ENCODE results near the gene TMEM200B.

TMEM200B gene

DNA sequence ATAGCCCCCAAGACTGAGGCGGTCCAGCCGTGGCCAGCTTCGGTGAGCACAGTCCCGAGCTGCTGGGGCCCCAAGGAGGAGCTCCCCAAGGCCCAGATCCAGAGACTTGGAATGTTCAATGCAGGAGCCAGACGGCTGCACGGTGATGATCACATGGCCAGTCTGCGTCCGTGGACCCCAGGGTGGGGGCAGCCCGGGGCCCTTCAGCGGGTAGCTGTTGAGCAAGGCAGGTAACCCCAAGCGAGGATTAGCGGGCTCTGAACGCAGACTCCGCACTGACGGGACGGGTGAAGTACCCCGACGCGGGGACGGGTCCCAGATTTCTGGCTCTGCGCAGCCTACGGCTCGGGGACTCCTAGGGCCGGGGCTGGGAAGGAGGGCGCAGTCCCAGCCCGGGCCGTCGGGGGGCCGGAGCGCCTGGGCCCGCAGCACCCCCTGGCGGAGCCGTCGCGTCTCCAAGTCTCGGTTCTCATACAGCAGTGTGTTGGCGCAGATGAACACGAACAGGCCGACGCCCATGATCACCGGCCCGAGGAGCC lies 2.7 kb downstream of the TMEM200B start (continued):
- TF ChIP-seq, protein P1, sequence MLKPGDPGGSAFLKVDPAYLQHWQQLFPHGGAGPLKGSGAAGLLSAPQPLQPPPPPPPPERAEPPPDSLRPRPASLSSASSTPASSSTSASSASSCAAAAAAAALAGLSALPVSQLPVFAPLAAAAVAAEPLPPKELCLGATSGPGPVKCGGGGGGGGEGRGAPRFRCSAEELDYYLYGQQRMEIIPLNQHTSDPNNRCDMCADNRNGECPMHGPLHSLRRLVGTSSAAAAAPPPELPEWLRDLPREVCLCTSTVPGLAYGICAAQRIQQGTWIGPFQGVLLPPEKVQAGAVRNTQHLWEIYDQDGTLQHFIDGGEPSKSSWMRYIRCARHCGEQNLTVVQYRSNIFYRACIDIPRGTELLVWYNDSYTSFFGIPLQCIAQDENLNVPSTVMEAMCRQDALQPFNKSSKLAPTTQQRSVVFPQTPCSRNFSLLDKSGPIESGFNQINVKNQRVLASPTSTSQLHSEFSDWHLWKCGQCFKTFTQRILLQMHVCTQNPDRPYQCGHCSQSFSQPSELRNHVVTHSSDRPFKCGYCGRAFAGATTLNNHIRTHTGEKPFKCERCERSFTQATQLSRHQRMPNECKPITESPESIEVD (tag by site-specific recombination; IDR thresholded peaks at IDR 0.05): no peak
- no peak for TF ChIP-seq ZBTB1 (tag by site-specific recombination; IDR thresholded peaks at IDR 0.05)

DNA sequence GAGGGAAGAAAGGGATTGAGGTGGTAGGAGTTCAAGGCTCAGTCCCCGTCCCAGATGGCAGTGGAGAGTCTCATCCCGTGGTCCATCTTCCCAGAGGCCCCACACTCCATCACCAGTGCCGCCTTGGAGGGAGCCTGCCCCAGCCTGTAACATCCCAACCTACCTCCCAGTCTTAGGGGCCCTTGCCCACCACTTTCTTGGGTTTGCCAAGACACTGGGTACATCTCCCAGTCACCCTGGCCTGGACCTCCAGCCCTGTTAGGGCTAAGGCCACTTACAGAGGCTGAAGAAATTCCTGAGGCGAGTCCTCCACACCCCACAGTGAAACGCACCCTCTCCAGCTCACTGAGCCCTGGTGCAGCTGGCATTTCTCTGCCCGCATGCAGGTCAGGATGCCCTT lies 3.3 kb downstream of the TMEM200B start:
- no peak for TF ChIP-seq GLIS1 (tag by site-specific recombination; IDR thresholded peaks at IDR 0.05)
- TF ChIP-seq ZNF791 (tag by site-specific recombination; IDR thresholded peaks at IDR 0.05): no peak
- ChIA-PET CTCF (interaction anchor here (0.6 to 0.7 kb wide), 2 partner anchors 10 to 88 kb away, joined by 3 read pairs; no protein-coding TSS in a partner anchor), POLR2A (no interaction called here)
- Histone ChIP-seq H3K27ac (ENCODE audit: extremely low read depth, low read depth, low read length) (no peak overlapping the region), H3K4me3 (ENCODE audit: low read depth, low read length) (no peak overlapping the region), H3K4me1 (ENCODE audit: control insufficient read depth, insufficient read depth, low read length) (no peaks in the 10 kb centered on the region), H3K9me3 (ENCODE audit: control insufficient read depth, insufficient read depth, low read depth, low read length) (no peaks in the 10 kb centered on the region), H3K36me3 (ENCODE audit: control insufficient read depth in 2 of 2, insufficient read depth in 1 of 2, low read length in 2 of 2) (peaks cover 6 to 30% of the 10 kb centered on the region in 2 experiments; a peak in 2 of 3 replicates)

DNA sequence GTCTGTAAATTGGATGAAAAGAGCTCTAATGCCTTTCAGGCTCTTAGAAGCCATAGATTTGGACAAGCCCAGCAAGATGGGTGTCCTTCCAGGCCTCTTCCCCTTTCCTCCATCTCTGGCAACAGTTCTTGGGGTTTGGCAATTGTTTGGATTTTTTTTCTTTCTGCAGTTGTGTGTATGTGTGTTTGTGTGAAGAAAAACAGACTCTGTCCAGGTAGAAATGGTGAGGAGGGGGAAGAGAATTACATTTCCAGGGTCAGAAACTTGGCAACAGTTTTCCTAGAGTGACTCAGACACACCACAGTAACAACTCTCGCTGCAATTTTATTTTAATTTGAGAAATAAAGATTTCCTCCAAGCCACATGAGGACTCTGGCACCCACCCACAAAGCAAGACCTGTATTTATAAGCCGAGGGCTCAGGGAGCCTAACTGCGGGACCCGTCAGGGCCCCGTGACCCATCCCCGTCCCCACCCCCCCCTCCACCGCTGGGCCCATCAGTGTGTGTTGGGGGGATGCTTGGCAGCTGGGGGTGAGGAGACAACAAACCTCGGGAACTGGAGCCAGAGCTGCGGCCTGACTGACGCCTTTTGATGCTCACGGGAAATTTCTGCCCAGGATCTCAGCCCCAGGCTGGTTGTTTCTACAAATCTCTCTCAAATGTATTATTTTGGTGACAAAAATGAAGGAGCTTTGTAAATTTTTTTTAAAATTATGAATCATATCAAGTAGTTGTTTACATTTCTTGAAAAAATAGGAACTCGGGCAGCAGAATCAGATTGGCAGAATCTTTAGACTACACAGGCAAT lies 4.4 kb downstream of the TMEM200B start:
- no peaks in the 10 kb centered on the region for H3K9me3 ChIP-seq (ENCODE audit: control insufficient read depth, insufficient read depth, low read depth, low read length)
- no peak for TF ChIP-seq ZSCAN30 (tag by site-specific recombination; IDR thresholded peaks at IDR 0.05)
- no peak for TF ChIP-seq ZNF658 (tag by site-specific recombination; IDR thresholded peaks at IDR 0.05)
- TF ChIP-seq GFI1B (tag by site-specific recombination; IDR thresholded peaks at IDR 0.05): no peak
- TF ChIP-seq, protein P2, sequence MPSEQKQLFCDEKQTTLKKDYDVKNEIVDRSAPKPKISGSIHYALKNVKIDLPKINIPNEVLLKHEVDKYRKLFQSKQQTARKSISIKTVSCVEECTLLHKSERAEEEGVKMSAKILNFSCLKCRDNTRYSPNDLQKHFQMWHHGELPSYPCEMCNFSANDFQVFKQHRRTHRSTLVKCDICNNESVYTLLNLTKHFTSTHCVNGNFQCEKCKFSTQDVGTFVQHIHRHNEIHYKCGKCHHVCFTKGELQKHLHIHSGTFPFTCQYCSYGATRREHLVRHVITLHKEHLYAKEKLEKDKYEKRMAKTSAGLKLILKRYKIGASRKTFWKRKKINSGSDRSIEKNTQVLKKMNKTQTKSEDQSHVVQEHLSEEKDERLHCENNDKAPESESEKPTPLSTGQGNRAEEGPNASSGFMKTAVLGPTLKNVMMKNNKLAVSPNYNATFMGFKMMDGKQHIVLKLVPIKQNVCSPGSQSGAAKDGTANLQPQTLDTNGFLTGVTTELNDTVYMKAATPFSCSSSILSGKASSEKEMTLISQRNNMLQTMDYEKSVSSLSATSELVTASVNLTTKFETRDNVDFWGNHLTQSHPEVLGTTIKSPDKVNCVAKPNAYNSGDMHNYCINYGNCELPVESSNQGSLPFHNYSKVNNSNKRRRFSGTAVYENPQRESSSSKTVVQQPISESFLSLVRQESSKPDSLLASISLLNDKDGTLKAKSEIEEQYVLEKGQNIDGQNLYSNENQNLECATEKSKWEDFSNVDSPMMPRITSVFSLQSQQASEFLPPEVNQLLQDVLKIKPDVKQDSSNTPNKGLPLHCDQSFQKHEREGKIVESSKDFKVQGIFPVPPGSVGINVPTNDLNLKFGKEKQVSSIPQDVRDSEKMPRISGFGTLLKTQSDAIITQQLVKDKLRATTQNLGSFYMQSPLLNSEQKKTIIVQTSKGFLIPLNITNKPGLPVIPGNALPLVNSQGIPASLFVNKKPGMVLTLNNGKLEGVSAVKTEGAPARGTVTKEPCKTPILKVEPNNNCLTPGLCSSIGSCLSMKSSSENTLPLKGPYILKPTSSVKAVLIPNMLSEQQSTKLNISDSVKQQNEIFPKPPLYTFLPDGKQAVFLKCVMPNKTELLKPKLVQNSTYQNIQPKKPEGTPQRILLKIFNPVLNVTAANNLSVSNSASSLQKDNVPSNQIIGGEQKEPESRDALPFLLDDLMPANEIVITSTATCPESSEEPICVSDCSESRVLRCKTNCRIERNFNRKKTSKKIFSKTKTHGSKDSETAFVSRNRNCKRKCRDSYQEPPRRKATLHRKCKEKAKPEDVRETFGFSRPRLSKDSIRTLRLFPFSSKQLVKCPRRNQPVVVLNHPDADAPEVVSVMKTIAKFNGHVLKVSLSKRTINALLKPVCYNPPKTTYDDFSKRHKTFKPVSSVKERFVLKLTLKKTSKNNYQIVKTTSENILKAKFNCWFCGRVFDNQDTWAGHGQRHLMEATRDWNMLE (tag by site-specific recombination; conservative IDR thresholded peaks at IDR 0.05; ENCODE audit: low read depth): no peak
- no peak for TF ChIP-seq ZFHX2 (tag by site-specific recombination; conservative IDR thresholded peaks at IDR 0.05)
- TF ChIP-seq ZNF529 (tag by site-specific recombination; IDR thresholded peaks at IDR 0.05; ENCODE audit: insufficient replicate concordance): no peak
- TF ChIP-seq ZNF23 (tag by site-specific recombination; IDR thresholded peaks at IDR 0.05; ENCODE audit: borderline replicate concordance): no peak
- TF ChIP-seq, protein P3, sequence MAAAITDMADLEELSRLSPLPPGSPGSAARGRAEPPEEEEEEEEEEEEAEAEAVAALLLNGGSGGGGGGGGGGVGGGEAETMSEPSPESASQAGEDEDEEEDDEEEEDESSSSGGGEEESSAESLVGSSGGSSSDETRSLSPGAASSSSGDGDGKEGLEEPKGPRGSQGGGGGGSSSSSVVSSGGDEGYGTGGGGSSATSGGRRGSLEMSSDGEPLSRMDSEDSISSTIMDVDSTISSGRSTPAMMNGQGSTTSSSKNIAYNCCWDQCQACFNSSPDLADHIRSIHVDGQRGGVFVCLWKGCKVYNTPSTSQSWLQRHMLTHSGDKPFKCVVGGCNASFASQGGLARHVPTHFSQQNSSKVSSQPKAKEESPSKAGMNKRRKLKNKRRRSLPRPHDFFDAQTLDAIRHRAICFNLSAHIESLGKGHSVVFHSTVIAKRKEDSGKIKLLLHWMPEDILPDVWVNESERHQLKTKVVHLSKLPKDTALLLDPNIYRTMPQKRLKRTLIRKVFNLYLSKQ (tag by site-specific recombination; IDR thresholded peaks at IDR 0.05; ENCODE audit: borderline replicate concordance): no peak
- TF ChIP-seq, protein P4, sequence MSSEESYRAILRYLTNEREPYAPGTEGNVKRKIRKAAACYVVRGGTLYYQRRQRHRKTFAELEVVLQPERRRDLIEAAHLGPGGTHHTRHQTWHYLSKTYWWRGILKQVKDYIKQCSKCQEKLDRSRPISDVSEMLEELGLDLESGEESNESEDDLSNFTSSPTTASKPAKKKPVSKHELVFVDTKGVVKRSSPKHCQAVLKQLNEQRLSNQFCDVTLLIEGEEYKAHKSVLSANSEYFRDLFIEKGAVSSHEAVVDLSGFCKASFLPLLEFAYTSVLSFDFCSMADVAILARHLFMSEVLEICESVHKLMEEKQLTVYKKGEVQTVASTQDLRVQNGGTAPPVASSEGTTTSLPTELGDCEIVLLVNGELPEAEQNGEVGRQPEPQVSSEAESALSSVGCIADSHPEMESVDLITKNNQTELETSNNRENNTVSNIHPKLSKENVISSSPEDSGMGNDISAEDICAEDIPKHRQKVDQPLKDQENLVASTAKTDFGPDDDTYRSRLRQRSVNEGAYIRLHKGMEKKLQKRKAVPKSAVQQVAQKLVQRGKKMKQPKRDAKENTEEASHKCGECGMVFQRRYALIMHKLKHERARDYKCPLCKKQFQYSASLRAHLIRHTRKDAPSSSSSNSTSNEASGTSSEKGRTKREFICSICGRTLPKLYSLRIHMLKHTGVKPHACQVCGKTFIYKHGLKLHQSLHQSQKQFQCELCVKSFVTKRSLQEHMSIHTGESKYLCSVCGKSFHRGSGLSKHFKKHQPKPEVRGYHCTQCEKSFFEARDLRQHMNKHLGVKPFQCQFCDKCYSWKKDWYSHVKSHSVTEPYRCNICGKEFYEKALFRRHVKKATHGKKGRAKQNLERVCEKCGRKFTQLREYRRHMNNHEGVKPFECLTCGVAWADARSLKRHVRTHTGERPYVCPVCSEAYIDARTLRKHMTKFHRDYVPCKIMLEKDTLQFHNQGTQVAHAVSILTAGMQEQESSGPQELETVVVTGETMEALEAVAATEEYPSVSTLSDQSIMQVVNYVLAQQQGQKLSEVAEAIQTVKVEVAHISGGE (tag by site-specific recombination; conservative IDR thresholded peaks at IDR 0.05; ENCODE audit: low read depth): no peak
- TF ChIP-seq ZSCAN16 (tag by site-specific recombination; IDR thresholded peaks at IDR 0.05): no peak
- no peak for TF ChIP-seq ZNF837 (tag by site-specific recombination; IDR thresholded peaks at IDR 0.05)
- TF ChIP-seq ZNF830 (tag by site-specific recombination; IDR thresholded peaks at IDR 0.05; ENCODE audit: low read depth): no peak
- TF ChIP-seq ZNF585B (tag by site-specific recombination; IDR thresholded peaks at IDR 0.05): no peak
- no peak for TF ChIP-seq ZNF629 (tag by site-specific recombination; IDR thresholded peaks at IDR 0.05)
- POLR2A ChIA-PET: no interaction called here
- H3K36me3 ChIP-seq (ENCODE audit: control insufficient read depth in 2 of 2, insufficient read depth in 1 of 2, low read length in 2 of 2): peaks cover 6 to 30% of the 10 kb centered on the region in 2 experiments; a peak in 2 of 3 replicates
- H3K4me1 ChIP-seq (ENCODE audit: control insufficient read depth, insufficient read depth, low read length): no peaks in the 10 kb centered on the region
- CTCF ChIA-PET: interaction anchor here (0.6 to 0.7 kb wide), 2 partner anchors 87 to 237 kb away, joined by 3 to 5 read pairs; no protein-coding TSS in a partner anchor
- no peak overlapping the region for H3K27ac ChIP-seq (ENCODE audit: extremely low read depth, low read depth, low read length)
- H3K4me3 ChIP-seq (ENCODE audit: low read depth, low read length): no peak overlapping the region

All from HEK293 (cell line).